ENCODE data around the gene MYH7B. TPM values are rescaled to one million over a fixed set of nuclear protein-coding genes. Genes with fewer than 3 reads are reported as not detected.

The MYH7B gene
- total and polyA plus RNA-seq, 2 experiments from 2014 or later = 0.10 to 1.1 TPM

DNA sequence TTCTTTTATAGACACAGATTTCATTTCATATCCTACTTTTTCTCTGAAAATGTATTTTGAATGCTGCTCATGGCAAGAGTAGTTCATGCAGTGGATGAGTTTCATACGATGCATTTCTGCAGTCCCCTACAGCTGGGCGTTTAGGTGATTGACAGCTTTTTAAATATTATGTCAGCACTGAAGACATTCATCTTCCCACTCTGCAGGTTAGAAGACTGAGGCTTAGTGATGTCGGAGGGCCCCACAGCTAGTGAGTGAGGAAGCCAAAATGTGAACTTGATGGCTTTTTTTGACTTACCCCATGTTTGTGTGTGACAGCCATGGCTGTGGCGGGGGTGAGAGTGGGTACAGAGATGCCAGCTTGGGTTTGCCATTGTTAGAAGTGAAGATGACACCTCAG lies 33.5 kb downstream of the MYH7B start:
- H3K4me3 Mint-ChIP-seq = no peak overlapping the region
- no peak overlapping the region for H3K27ac Mint-ChIP-seq

More for the DNA sequence above, 33.5 kb downstream of the MYH7B start:
- Histone ChIP-seq H3K4me3 (no peak overlapping the region), H2AFZ (no peak overlapping the region), H3K27me3 (ENCODE audit: insufficient read depth) (no peaks in the 10 kb centered on the region), H3K4me1 (ENCODE audit: insufficient read depth) (peaks cover 9% of the 10 kb centered on the region; the same call in 1 of the 2 replicates), H3K79me2 (replicated peaks; ENCODE audit: insufficient read depth) (no peaks in the 10 kb centered on the region), H3K9me2 (ENCODE audit: insufficient read depth) (no peaks in the 10 kb centered on the region), H3K27ac (ENCODE audit: low read depth) (no peak overlapping the region), H3K4me2 (no peak overlapping the region), H4K20me1 (replicated peaks; ENCODE audit: insufficient read depth) (no peaks in the 10 kb centered on the region; the same call in 1 of the 2 replicates), H3F3A (replicated peaks; ENCODE audit: low read depth) (no peaks in the 10 kb centered on the region), H3K36me3 (ENCODE audit: insufficient read depth) (no peaks in the 10 kb centered on the region)
- DNase-seq (ENCODE audit: low spot score) (no peak), ATAC-seq (no peak)
- H3K27me3 Mint-ChIP-seq (ENCODE audit: insufficient read depth, low read depth, poor library complexity) = peaks cover 17% of the 10 kb centered on the region
- TF ChIP-seq, protein P1, sequence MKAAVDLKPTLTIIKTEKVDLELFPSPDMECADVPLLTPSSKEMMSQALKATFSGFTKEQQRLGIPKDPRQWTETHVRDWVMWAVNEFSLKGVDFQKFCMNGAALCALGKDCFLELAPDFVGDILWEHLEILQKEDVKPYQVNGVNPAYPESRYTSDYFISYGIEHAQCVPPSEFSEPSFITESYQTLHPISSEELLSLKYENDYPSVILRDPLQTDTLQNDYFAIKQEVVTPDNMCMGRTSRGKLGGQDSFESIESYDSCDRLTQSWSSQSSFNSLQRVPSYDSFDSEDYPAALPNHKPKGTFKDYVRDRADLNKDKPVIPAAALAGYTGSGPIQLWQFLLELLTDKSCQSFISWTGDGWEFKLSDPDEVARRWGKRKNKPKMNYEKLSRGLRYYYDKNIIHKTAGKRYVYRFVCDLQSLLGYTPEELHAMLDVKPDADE (IDR thresholded peaks at IDR 0.05) = no peak
- TF ChIP-seq CREB1 (CRISPR knock-in tag; IDR thresholded peaks at IDR 0.05; ENCODE audit: low read depth) (no peak), ZNF114 (CRISPR knock-in tag; IDR thresholded peaks at IDR 0.05) (no peak), POLR2AphosphoS5 (IDR thresholded peaks at IDR 0.05; ENCODE audit: low read depth) (no peak), EZH2phosphoT487 (IDR thresholded peaks at IDR 0.05; ENCODE audit: unreplicated experiment) (no peak), NANOG (IDR thresholded peaks at IDR 0.05; ENCODE audit: borderline replicate concordance) (no peak), JUNB (IDR thresholded peaks at IDR 0.05; ENCODE audit: unreplicated experiment) (no peak), STAT1 (IDR thresholded peaks at IDR 0.05; ENCODE audit: unreplicated experiment) (no peak), ZNF331 (CRISPR knock-in tag; IDR thresholded peaks at IDR 0.05; ENCODE audit: low read depth) (no peak), EZH2 (IDR thresholded peaks at IDR 0.05; ENCODE audit: low read depth, unreplicated experiment) (no peak)
- TF ChIP-seq, protein P2, sequence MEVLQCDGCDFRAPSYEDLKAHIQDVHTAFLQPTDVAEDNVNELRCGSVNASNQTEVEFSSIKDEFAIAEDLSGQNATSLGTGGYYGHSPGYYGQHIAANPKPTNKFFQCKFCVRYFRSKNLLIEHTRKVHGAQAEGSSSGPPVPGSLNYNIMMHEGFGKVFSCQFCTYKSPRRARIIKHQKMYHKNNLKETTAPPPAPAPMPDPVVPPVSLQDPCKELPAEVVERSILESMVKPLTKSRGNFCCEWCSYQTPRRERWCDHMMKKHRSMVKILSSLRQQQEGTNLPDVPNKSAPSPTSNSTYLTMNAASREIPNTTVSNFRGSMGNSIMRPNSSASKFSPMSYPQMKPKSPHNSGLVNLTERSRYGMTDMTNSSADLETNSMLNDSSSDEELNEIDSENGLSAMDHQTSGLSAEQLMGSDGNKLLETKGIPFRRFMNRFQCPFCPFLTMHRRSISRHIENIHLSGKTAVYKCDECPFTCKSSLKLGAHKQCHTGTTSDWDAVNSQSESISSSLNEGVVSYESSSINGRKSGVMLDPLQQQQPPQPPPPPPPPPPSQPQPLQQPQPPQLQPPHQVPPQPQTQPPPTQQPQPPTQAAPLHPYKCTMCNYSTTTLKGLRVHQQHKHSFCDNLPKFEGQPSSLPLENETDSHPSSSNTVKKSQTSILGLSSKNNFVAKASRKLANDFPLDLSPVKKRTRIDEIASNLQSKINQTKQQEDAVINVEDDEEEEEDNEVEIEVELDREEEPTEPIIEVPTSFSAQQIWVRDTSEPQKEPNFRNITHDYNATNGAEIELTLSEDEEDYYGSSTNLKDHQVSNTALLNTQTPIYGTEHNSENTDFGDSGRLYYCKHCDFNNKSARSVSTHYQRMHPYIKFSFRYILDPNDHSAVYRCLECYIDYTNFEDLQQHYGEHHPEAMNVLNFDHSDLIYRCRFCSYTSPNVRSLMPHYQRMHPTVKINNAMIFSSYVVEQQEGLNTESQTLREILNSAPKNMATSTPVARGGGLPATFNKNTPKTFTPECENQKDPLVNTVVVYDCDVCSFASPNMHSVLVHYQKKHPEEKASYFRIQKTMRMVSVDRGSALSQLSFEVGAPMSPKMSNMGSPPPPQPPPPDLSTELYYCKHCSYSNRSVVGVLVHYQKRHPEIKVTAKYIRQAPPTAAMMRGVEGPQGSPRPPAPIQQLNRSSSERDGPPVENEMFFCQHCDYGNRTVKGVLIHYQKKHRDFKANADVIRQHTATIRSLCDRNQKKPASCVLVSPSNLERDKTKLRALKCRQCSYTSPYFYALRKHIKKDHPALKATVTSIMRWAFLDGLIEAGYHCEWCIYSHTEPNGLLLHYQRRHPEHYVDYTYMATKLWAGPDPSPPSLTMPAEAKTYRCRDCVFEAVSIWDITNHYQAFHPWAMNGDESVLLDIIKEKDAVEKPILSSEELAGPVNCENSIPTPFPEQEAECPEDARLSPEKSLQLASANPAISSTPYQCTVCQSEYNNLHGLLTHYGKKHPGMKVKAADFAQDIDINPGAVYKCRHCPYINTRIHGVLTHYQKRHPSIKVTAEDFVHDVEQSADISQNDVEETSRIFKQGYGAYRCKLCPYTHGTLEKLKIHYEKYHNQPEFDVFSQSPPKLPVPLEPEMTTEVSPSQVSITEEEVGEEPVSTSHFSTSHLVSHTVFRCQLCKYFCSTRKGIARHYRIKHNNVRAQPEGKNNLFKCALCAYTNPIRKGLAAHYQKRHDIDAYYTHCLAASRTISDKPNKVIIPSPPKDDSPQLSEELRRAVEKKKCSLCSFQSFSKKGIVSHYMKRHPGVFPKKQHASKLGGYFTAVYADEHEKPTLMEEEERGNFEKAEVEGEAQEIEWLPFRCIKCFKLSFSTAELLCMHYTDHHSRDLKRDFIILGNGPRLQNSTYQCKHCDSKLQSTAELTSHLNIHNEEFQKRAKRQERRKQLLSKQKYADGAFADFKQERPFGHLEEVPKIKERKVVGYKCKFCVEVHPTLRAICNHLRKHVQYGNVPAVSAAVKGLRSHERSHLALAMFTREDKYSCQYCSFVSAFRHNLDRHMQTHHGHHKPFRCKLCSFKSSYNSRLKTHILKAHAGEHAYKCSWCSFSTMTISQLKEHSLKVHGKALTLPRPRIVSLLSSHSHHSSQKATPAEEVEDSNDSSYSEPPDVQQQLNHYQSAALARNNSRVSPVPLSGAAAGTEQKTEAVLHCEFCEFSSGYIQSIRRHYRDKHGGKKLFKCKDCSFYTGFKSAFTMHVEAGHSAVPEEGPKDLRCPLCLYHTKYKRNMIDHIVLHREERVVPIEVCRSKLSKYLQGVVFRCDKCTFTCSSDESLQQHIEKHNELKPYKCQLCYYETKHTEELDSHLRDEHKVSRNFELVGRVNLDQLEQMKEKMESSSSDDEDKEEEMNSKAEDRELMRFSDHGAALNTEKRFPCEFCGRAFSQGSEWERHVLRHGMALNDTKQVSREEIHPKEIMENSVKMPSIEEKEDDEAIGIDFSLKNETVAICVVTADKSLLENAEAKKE (CRISPR knock-in tag; IDR thresholded peaks at IDR 0.05) = no peak
- TF ChIP-seq, protein P3, sequence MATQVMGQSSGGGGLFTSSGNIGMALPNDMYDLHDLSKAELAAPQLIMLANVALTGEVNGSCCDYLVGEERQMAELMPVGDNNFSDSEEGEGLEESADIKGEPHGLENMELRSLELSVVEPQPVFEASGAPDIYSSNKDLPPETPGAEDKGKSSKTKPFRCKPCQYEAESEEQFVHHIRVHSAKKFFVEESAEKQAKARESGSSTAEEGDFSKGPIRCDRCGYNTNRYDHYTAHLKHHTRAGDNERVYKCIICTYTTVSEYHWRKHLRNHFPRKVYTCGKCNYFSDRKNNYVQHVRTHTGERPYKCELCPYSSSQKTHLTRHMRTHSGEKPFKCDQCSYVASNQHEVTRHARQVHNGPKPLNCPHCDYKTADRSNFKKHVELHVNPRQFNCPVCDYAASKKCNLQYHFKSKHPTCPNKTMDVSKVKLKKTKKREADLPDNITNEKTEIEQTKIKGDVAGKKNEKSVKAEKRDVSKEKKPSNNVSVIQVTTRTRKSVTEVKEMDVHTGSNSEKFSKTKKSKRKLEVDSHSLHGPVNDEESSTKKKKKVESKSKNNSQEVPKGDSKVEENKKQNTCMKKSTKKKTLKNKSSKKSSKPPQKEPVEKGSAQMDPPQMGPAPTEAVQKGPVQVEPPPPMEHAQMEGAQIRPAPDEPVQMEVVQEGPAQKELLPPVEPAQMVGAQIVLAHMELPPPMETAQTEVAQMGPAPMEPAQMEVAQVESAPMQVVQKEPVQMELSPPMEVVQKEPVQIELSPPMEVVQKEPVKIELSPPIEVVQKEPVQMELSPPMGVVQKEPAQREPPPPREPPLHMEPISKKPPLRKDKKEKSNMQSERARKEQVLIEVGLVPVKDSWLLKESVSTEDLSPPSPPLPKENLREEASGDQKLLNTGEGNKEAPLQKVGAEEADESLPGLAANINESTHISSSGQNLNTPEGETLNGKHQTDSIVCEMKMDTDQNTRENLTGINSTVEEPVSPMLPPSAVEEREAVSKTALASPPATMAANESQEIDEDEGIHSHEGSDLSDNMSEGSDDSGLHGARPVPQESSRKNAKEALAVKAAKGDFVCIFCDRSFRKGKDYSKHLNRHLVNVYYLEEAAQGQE (IDR thresholded peaks at IDR 0.05; ENCODE audit: unreplicated experiment) = no peak
- TF ChIP-seq, protein P4, sequence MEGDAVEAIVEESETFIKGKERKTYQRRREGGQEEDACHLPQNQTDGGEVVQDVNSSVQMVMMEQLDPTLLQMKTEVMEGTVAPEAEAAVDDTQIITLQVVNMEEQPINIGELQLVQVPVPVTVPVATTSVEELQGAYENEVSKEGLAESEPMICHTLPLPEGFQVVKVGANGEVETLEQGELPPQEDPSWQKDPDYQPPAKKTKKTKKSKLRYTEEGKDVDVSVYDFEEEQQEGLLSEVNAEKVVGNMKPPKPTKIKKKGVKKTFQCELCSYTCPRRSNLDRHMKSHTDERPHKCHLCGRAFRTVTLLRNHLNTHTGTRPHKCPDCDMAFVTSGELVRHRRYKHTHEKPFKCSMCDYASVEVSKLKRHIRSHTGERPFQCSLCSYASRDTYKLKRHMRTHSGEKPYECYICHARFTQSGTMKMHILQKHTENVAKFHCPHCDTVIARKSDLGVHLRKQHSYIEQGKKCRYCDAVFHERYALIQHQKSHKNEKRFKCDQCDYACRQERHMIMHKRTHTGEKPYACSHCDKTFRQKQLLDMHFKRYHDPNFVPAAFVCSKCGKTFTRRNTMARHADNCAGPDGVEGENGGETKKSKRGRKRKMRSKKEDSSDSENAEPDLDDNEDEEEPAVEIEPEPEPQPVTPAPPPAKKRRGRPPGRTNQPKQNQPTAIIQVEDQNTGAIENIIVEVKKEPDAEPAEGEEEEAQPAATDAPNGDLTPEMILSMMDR (conservative IDR thresholded peaks at IDR 0.05; ENCODE audit: low read depth in 2 of 2) = no peak
- no peaks in the 10 kb centered on the region; the same call in 2 of the 3 replicates for H3K9me3 Mint-ChIP-seq
- peaks cover 12% of the 10 kb centered on the region for H3K4me1 Mint-ChIP-seq
- H3K36me3 Mint-ChIP-seq (ENCODE audit: low read depth) = no peaks in the 10 kb centered on the region

All from GM23338 (cell line).